HepG2 (cell line): ENCODE measurements around the gene MMRN2. TPM values are rescaled to one million over a fixed set of nuclear protein-coding genes. Genes with fewer than 3 reads are reported as not detected.
"Not testable (repeated sequence)": the region's sequence is repeated elsewhere in the genome, so short reads cannot be mapped to it uniquely, and the experiment has no call there.

Source experiments
- ATAC-seq: fragments of 200-7000 bp; cut with Tn5 transposase; 3 replicates; pipeline ENCODE4 v1.9.1; 2020; ENCODE audit warnings: mild to moderate bottlenecking, moderate library complexity
- BruUV-seq: library from RNA; stranded (reverse); fragments of 400-500 nt; replicated peaks from 2 replicates; lab custom pipeline; 2021; lab: Mats Ljungman, UMichigan
- CTCF ChIA-PET: fragments of 300-600 bp; formaldehyde crosslinking; extraction: SDS; loops from one replicate; lab custom pipeline; 2021; ENCODE audit warnings: low total read pairs, inconsistent platforms, low intra/inter-chr PET ratio; lab: Yijun Ruan, JAX
- POLR2A ChIA-PET: fragments of 350-600 bp; sonication (Branson Sonifier 250); formaldehyde crosslinking; loops from one replicate; lab custom pipeline; 2020; ENCODE audit warnings: antibody characterized with exemption, inconsistent platforms; lab: Yijun Ruan, JAX
- DNase-seq: peaks from one replicate; pipeline ENCODE4 v3.0.0-alpha.2; 2015; ENCODE audit warnings: low spot score
- FAIRE-seq: peaks from 3 replicates; lab custom pipeline; 2011; peaks lifted over from hg19 to GRCh38; lab: Jason Lieb, UNC
- H2AFZ ChIP-seq: one replicate; pipeline ENCODE4 v1.6.1; 2011; ENCODE audit warnings: low read length, inconsistent platforms
- H3K27ac ChIP-seq: fragments of 300-600 bp; 3 replicates; pipeline ENCODE4 v1.8.0; 2011; ENCODE audit warnings: mixed run types, mild to moderate bottlenecking, mixed read lengths, low read length, inconsistent platforms; ENCODE audit not compliant: insufficient read depth; ENCODE audit errors: extremely low read length
- H3K27me3 ChIP-seq, 2 experiments: fragments of 200-600 bp in 1 of 2; 2 replicates in 1 of 2; 3 replicates in 1 of 2; pipeline versions ENCODE4 v1.6.0 to v1.8.0; 2011; ENCODE audit warnings: low read length in 2 of 2, mild to moderate bottlenecking in 2 of 2, moderate library complexity in 2 of 2, inconsistent platforms in 1 of 2; ENCODE audit not compliant: insufficient read depth in 2 of 2, control insufficient read depth in 1 of 2
- H3K36me3 ChIP-seq, 2 experiments: fragments of 200-600 bp in 1 of 2; replicated peaks in 1 of 2; 2 replicates in 1 of 2; 3 replicates in 1 of 2; pipeline versions ENCODE4 v1.5.1 to v1.8.0; 2011; ENCODE audit warnings: low read length in 2 of 2, inconsistent platforms in 1 of 2; ENCODE audit not compliant: insufficient read depth in 2 of 2, control insufficient read depth in 1 of 2
- H3K4me1 ChIP-seq: 2 replicates; pipeline ENCODE4 v1.5.1; 2012; ENCODE audit warnings: low read length, inconsistent platforms; ENCODE audit not compliant: insufficient read depth
- H3K4me2 ChIP-seq: 2 replicates; pipeline ENCODE4 v1.6.0; 2011; ENCODE audit warnings: low read depth, low read length, inconsistent platforms
- H3K4me3 ChIP-seq, 3 experiments: fragments of 200-600 bp in 1 of 3; sonication (generic), shearing (Covaris generic) in 1 of 3; replicated peaks in 1 of 3; 2 replicates each; pipeline ENCODE4 v1.5.1; 2011 to 2016; ENCODE audit warnings: low read length in 3 of 3, inconsistent platforms in 2 of 3, low read depth in 2 of 3, mild to moderate bottlenecking in 2 of 3, control low read depth in 1 of 3, mixed read lengths in 1 of 3; ENCODE audit not compliant: insufficient read depth in 1 of 3
- H3K79me2 ChIP-seq: one replicate; pipeline ENCODE4 v1.6.1; 2011; ENCODE audit warnings: low read length, inconsistent platforms; ENCODE audit not compliant: insufficient read depth
- H3K9ac ChIP-seq: 2 replicates; pipeline ENCODE4 v1.6.0; 2011; ENCODE audit warnings: mild to moderate bottlenecking, low read depth, low read length, inconsistent platforms; ENCODE audit not compliant: insufficient read depth
- H3K9me3 ChIP-seq: 2 replicates; pipeline ENCODE4 v1.5.1; 2012; ENCODE audit warnings: mild to moderate bottlenecking, low read length
- H4K20me1 ChIP-seq: 2 replicates; pipeline ENCODE4 v1.6.0; 2011; ENCODE audit warnings: inconsistent platforms, mild to moderate bottlenecking, low read length, moderate library complexity; ENCODE audit not compliant: insufficient read depth
- CHD2 ChIP-seq: IDR thresholded peaks from 2 replicates; pipeline ENCODE4 v1.6.1; 2011; ENCODE audit warnings: low read depth, low read length, improper control_type of control experiment
- HOXA7 ChIP-seq: sonication (generic); formaldehyde crosslinking; IDR thresholded peaks from 2 replicates; pipeline ENCODE4 v1.8.1; 2022; ENCODE audit warnings: mild to moderate bottlenecking, missing genetic modification reagents, moderate library complexity
- KLF12 ChIP-seq: sonication (generic); formaldehyde crosslinking; IDR thresholded peaks from 2 replicates; pipeline ENCODE4 v1.4.0; 2020; ENCODE audit warnings: missing genetic modification reagents, borderline replicate concordance
- KLF9 ChIP-seq: IDR thresholded peaks from 2 replicates; pipeline ENCODE4 v1.6.1; 2016; ENCODE audit warnings: low read depth
- KMT2A ChIP-seq: sonication (generic); formaldehyde crosslinking; IDR thresholded peaks from 2 replicates; pipeline ENCODE4 v1.4.0; 2020; ENCODE audit warnings: missing genetic modification reagents
- KMT2B ChIP-seq: IDR thresholded peaks from 2 replicates; pipeline ENCODE4 v1.6.1; 2016; ENCODE audit warnings: missing genetic modification reagents, missing compliant biosample characterization
- TOE1 ChIP-seq: sonication (generic); formaldehyde crosslinking; IDR thresholded peaks from 2 replicates; pipeline ENCODE4 v1.4.0; 2020; ENCODE audit warnings: mild to moderate bottlenecking, missing genetic modification reagents
- ZNF383 ChIP-seq: sonication (generic); formaldehyde crosslinking; IDR thresholded peaks from 2 replicates; pipeline ENCODE4 v1.4.0; 2020; ENCODE audit warnings: missing genetic modification reagents, mild to moderate bottlenecking, borderline replicate concordance
- WGBS: methylation state at CpG from one replicate; pipeline ENCODE4 v1.1.6; 2017; ENCODE audit warnings: low lambda C conversion rate; 5-methylcytosine and 5-hydroxymethylcytosine counted together
- in situ Hi-C: cut with HindIII; loops from 2 replicates; pipeline ENCODE4 v1.10.0; 2017; ENCODE audit warnings: low pct_unique_long_range_greater_than_20kb; ENCODE audit not compliant: extremely low pct_ligation_motif_present
- intact Hi-C: fragments of 100-400 bp; cut with micrococcal nuclease; formaldehyde crosslinking; loops from one replicate; pipeline ENCODE4 v1.10.0; 2022; ENCODE audit not compliant: unreplicated experiment
- polyA plus RNA-seq, 8 experiments: library from polyadenylated mRNA; depleted of rRNA in 3 of 8; stranded (reverse) in 7 of 8; unstranded in 1 of 8; fragments of >200 nt; fragmentation: Illumina TruSeq in 4 of 8; extraction: Trizol in 4 of 8; gene quantifications; 2 replicates each; pipeline versions ENCODE4 v1.2.1 to v1.2.3, GENCODE V29; 2011 to 2016; ENCODE audit warnings: low read depth in 4 of 8, missing spikeins in 1 of 8, mixed read lengths in 1 of 8; ENCODE audit not compliant: insufficient read depth in 1 of 8
- total RNA-seq, 5 experiments: library from RNA; depleted of rRNA; stranded (reverse); fragments of >200 nt; fragmentation: Illumina TruSeq; extraction: Trizol; gene quantifications; 2 replicates each; pipeline ENCODE4 v1.2.3, GENCODE V29; 2016; ENCODE audit warnings: low read depth in 1 of 5

The MMRN2 gene
- total and polyA plus RNA-seq, 2 of the 13 experiments (the other 11 are each of a cell fraction or from before 2014, with no cell fraction given) = 0.04 TPM; not detected in 1

DNA sequence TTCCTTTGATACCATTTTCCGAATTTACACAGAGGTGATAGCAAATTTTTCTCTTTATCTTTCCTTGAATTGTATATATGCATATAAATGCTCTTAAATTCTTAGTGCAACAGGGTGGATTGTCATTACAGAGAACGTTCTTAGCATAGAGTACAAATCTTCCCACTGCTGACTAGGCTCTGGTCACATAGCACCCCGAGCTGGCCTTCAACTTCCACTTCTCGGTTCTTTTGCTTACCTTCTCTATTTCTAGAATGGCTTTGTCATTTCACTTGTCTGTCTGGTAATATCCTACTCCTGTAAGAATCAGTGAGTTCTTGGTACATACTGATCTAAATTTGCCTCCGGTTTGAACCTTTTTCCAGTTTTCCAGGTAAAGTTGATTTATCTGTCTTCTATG lies 24.3 kb upstream of the MMRN2 start:
- Histone ChIP-seq H2AFZ (no peak overlapping the region), H3K9ac (no peak overlapping the region), H4K20me1 (no peaks in the 10 kb centered on the region), H3K79me2 (no peaks in the 10 kb centered on the region), H3K27me3 (no peaks in the 10 kb centered on the region; a peak in 1 of 5 replicates), H3K27ac (no peak overlapping the region), H3K36me3 (no peaks in the 10 kb centered on the region), H3K4me2 (no peak overlapping the region), H3K9me3 (no peaks in the 10 kb centered on the region), H3K4me3 (no peak overlapping the region), H3K4me1 (no peaks in the 10 kb centered on the region)
- 35% methylated on average over 5 of the region's 5 CpGs for WGBS
- DNase-seq = no peak
- intact Hi-C loops = no loop called here
- POLR2A ChIA-PET = no interaction called here
- CTCF ChIA-PET = no interaction called here
- BruUV-seq = no TSS peak
- no peak for TF ChIP-seq KLF9
- TF ChIP-seq KMT2B (CRISPR knock-in tag) = no peak
- TF ChIP-seq CHD2 = no peak
- no peak for TF ChIP-seq TOE1
- TF ChIP-seq HOXA7 (CRISPR knock-in tag) = no peak
- TF ChIP-seq KLF12 (CRISPR knock-in tag) = no peak
- TF ChIP-seq KMT2A = no peak
- no peak for TF ChIP-seq ZNF383 (CRISPR knock-in tag)
- FAIRE-seq = no peak
- no peak for ATAC-seq
- in situ Hi-C loops = no loop called here

DNA sequence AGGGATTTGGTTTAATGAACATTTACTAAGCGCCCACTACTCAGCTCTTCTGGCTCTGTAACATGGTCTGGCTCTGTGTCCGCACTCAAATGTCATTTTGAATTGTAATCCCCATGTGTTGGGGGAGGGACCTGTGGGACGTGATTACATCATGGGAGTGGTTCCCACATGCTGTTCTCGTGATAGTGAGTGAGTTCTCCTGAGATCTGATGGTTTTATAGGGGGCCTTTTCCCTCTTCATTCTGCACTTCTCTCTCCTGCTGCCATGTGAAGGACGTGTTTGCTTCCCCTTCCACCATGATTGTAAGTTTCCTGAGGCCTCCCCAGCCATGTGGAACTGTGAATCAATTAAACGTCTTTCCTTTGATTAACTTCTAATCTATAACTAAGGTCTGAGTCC lies 23.6 kb upstream of the MMRN2 start:
- POLR2A ChIA-PET, ATAC-seq, H4K20me1 ChIP-seq, H3K36me3 ChIP-seq, CTCF ChIA-PET, H3K9ac ChIP-seq, H2AFZ ChIP-seq, H3K4me2 ChIP-seq, in situ Hi-C loops, H3K9me3 ChIP-seq, BruUV-seq, H3K4me1 ChIP-seq, intact Hi-C loops, H3K27ac ChIP-seq, FAIRE-seq, H3K79me2 ChIP-seq, DNase-seq, H3K4me3 ChIP-seq, H3K27me3 ChIP-seq: not testable (repeated sequence)
- WGBS = 13% methylated on average over 5 of the region's 6 CpGs
